Omental fat pad (tissue), 4 donors: ENCODE measurements around the gene JAG2. TPM values are rescaled to one million over a fixed set of nuclear protein-coding genes. Genes with fewer than 3 reads are reported as not detected.

Experiments used
- ATAC-seq: fragments of 150-250 bp; one replicate; pipeline ENCODE4 v1.9.1; 2016; ENCODE audit warnings: mild to moderate bottlenecking, moderate library complexity; ENCODE audit not compliant: low FRiP score
- DNase-seq: peaks from one replicate; pipeline ENCODE4 v3.0.0-alpha.2; 2019; ENCODE audit warnings: low spot score
- total RNA-seq, 4 donors: library from RNA; depleted of rRNA; stranded (reverse); fragments of >200 nt; gene quantifications; one replicate each; pipeline ENCODE4 v1.1.0, GENCODE V29; 2016
- TF ChIP-seq, protein P1 (sequence below), 3 donors: fragments of 450-650 bp; IDR thresholded peaks; one replicate each; pipeline ENCODE4 v1.5.1; 2016 to 2017; ENCODE audit warnings: antibody characterized with exemption in 3 of 3, mild to moderate bottlenecking in 3 of 3, moderate library complexity in 2 of 3

Gene JAG2
- total RNA-seq, 4 donors from 2014 or later = 4.7 to 21.3 (median 8.3) TPM

DNA sequence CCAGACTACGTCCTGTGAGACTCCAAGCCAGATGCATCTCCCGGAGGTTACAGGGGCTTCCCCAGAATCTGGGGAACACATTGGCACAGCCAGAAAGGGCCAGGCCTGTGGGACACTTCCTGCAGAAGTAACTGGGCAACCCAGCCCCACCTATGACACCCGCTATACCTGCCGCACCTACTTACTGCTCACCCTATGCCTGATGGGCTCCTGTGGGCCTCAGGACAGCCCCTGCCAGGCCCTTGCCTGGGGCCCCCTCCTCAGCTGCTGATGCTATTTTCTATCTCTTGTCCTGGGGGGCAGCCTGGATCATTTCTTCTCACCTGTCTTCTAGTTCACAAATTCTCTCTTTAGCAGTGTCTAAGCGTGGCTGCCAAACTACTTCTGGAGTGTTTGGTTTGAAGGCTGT lies 28.7 kb downstream of the JAG2 start:
- DNase-seq (no peak), ATAC-seq (no peak)
- TF ChIP-seq, protein P1, sequence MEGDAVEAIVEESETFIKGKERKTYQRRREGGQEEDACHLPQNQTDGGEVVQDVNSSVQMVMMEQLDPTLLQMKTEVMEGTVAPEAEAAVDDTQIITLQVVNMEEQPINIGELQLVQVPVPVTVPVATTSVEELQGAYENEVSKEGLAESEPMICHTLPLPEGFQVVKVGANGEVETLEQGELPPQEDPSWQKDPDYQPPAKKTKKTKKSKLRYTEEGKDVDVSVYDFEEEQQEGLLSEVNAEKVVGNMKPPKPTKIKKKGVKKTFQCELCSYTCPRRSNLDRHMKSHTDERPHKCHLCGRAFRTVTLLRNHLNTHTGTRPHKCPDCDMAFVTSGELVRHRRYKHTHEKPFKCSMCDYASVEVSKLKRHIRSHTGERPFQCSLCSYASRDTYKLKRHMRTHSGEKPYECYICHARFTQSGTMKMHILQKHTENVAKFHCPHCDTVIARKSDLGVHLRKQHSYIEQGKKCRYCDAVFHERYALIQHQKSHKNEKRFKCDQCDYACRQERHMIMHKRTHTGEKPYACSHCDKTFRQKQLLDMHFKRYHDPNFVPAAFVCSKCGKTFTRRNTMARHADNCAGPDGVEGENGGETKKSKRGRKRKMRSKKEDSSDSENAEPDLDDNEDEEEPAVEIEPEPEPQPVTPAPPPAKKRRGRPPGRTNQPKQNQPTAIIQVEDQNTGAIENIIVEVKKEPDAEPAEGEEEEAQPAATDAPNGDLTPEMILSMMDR (IDR thresholded peaks at IDR 0.05) = no peak

DNA sequence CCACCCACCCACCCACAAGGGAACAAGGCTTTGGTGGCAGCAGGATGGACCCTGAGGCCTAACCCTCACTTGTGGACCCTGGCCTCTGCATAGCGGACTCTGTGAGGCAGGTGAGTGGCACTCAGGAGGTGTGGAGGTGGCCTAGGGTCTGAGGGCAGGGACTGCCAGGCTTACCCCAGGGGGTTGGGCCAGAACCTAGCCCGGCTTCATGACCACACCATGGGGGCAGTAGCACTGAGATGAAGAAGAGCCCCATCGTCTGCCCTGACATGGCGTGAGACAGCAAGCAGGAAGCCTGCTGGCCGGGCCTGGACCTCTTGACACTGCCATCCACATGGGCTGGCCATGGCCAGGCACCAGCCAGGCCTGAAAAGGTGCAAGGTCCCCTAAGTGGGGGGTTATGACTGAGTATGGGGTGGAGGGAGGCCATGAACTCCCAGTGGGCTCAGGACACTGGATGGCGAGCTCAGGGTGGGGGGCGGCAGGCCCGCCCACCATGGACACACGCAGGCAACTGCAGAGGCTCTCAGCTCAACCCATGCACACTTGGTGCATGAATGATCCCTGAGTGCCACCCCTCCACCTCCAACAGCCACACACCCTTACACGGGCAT lies 29.3 kb downstream of the JAG2 start:
- ATAC-seq = no peak
- TF ChIP-seq, protein P1 (IDR thresholded peaks at IDR 0.05) = no peak
- DNase-seq = no peak

DNA sequence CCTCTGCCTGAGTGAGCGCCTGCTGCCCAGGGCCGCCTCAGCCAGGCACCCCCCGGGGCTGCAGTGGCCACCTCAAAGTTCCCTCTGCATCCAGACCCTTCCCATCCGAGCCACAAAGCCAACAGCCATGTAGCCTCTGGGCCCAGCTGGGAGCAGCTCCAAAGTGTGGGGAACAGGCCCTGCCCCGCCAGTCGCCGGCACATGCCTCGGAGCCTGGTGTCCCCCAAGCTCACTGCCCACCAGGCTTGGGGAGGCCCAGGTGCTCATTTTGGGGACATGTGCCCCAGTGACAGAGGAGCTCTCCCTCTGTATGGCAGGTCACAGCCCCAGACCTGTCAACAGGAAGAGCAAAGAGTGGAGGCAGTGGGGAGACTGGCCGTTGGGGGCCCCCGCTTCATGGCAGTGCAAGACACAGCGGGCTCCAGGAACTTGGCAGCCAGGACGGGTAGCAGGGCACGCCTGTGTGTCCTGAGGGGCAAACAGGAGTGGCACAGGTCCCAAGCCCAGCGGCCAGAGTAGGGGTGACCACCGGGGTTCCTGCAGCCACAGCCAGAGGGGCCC lies 29.9 kb downstream of the JAG2 start:
- ATAC-seq (no peak), DNase-seq (no peak)
- TF ChIP-seq, protein P1 (IDR thresholded peaks at IDR 0.05) = no peak

DNA sequence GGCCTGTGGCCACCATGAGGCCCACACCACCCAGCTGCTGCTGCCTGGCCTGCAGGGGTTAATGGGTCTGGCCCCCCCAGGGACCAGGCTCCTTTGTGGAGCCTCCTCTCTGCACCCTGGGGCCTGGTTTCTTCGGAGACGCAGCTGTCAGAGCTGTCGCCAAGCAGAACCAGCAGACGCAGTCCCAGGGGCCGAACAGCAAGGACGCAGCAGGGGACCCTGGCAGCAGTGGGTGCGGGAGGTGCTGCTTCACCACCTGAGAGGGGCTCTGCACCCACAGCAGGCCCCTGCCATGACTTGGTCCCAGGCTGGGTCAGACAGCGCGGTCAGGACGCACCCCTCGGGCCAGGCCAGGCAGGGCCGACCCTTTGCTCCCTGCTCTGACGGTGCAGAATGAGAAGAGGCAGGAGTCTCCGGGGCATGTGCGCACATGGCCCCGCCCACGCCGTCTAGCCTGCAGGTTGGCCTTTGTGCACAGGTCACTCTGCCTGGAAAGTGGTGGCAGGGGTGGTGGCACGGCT lies 30.5 kb downstream of the JAG2 start:
- no peak for ATAC-seq

DNA sequence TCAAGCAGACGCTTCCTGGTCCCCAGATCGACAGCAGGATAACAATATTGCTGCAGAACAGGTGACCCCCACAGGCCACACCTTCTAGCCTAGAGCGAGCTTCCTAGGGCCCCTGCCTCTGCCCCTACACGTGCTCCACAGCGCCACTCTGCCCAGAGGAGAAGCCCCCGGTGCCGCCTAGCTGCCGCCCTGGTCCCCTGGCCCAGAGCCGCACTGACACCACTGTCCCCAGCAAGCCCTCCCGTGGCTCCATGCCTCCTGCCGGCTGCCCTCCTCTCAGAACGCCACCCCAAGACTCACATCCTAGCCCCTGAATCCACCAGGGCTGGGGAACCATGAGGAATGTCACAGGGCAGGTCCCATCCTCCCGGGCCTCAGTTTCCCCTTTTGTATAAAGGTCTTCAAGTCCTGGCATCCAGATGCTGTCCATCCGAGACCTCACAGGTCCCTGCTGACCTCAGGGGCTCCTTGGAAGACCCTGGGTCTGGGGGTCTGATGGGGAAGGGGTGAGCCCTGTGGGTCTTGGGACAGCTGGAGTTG lies 31.0 kb downstream of the JAG2 start:
- DNase-seq (no peak), ATAC-seq (no peak)
- TF ChIP-seq, protein P1 (IDR thresholded peaks at IDR 0.05) = no peak

More for the DNA sequence above, 30.5 kb downstream of the JAG2 start:
- DNase-seq = no peak
- TF ChIP-seq, protein P1 (IDR thresholded peaks at IDR 0.05) = no peak

DNA sequence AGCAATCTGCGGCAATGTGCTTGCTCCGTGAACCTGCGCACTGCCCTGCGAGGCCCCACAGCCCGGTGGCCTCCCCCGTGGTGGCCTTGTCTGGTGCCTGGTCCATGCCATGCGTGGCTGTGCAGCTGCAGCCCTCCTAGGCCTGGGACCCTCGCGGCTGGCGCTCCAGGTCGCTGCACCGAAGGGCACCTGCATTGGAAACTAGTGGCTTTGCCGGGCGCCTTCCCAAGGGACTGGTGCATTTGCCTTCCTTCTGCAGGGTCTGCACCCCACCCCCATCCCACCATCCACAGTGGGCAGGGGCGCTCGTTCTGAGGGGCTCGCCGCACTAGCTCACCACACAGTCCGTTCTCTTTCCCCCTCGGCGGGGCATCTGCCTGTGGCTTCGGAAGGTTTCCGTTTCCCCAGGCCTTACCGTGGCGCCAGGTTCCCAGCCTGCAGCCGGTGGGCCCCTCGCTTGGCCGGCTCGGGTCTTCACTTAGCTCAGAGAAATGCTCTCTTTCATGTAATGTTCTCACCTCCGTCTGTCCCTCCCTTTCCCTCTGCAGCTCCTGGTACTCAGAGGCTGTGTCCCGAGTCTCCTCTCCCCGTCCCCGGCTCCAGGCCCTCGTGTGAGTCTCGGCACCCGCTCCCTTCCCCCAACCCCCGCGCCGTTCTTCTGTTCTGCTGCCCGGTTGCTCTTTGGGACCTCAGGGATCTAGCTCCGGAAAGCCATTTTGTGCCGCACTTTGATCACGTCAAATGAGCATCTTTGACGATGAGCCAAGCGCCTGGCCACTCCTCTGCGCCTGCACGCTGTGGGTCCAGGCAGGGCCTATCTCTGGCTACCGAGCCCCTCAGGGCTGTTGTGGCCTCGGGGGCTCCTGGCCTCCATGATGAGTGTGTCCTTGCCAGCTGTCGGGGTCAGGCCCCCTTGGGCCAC lies 31.9 kb downstream of the JAG2 start:
- DNase-seq (no peak), ATAC-seq (no peak)
- TF ChIP-seq, protein P1 (IDR thresholded peaks at IDR 0.05) = no peak
